CD4-positive, alpha-beta T cell (primary cell): ENCODE data around the gene CNTFR. TPM values are rescaled to one million over a fixed set of nuclear protein-coding genes. Genes with fewer than 3 reads are reported as not detected.

ENCODE experiments used
- ATAC-seq: fragments of 200-7000 bp; cut with Tn5 transposase; one replicate; pipeline ENCODE4 v1.10.0; 2022; ENCODE audit warnings: mild to moderate bottlenecking; ENCODE audit not compliant: poor library complexity
- CTCF ChIA-PET: fragments of 350-600 bp; sonication (Branson Sonifier 250); formaldehyde crosslinking; loops from one replicate; lab custom pipeline; 2021; ENCODE audit warnings: antibody characterized with exemption, inconsistent platforms; lab: Charles Lee
- POLR2A ChIA-PET: fragments of 350-600 bp; sonication (Branson Sonifier 250); formaldehyde crosslinking; loops from one replicate; lab custom pipeline; 2021; ENCODE audit warnings: antibody characterized with exemption, inconsistent platforms; lab: Charles Lee
- DNase-seq, 14 experiments: peaks; one replicate each; pipeline ENCODE4 v3.0.0-alpha.2; 2013 to 2020; ENCODE audit warnings: mixed read lengths in 2 of 14
- H3K27ac ChIP-seq, 2 donors: one replicate each; pipeline versions ENCODE4 v1.5.1 to v1.7.0; 2013; ENCODE audit warnings: low read length in 2 of 2, low read depth in 1 of 2, mild to moderate bottlenecking in 1 of 2
- H3K27me3 ChIP-seq, 2 experiments: 1 replicate in 1 of 2; 2 replicates in 1 of 2; pipeline versions ENCODE4 v1.6.1 to v1.7.0; 2013; ENCODE audit warnings: low read length in 2 of 2, control low read depth in 1 of 2, mild to moderate bottlenecking in 1 of 2, moderate library complexity in 1 of 2; ENCODE audit not compliant: insufficient read depth in 2 of 2, control insufficient read depth in 1 of 2
- H3K36me3 ChIP-seq: one replicate; pipeline ENCODE4 v1.6.1; 2013; ENCODE audit warnings: low read length, control low read depth; ENCODE audit not compliant: insufficient read depth
- H3K4me1 ChIP-seq: one replicate; pipeline ENCODE4 v1.6.1; 2013; ENCODE audit warnings: low read length, control low read depth; ENCODE audit not compliant: insufficient read depth
- H3K4me3 ChIP-seq: one replicate; pipeline ENCODE4 v1.5.1; 2013; ENCODE audit warnings: mild to moderate bottlenecking, low read length, moderate library complexity
- H3K9me3 ChIP-seq, 2 experiments: 1 replicate in 1 of 2; 2 replicates in 1 of 2; pipeline versions ENCODE4 v1.6.1 to v1.7.0; 2013; ENCODE audit warnings: low read length in 2 of 2, mild to moderate bottlenecking in 2 of 2, control low read depth in 1 of 2, moderate library complexity in 1 of 2; ENCODE audit not compliant: control insufficient read depth in 1 of 2, insufficient read depth in 1 of 2
- H3K27ac Mint-ChIP-seq: one replicate; pipeline ENCODE4 v1.8.0; 2020; ENCODE audit warnings: mixed read lengths
- H3K27me3 Mint-ChIP-seq: one replicate; pipeline ENCODE4 v1.8.0; 2021; ENCODE audit warnings: mixed read lengths
- H3K36me3 Mint-ChIP-seq: one replicate; pipeline ENCODE4 v1.8.0; 2021; ENCODE audit warnings: low read depth, mixed read lengths
- H3K4me1 Mint-ChIP-seq: one replicate; pipeline ENCODE4 v1.8.0; 2021; ENCODE audit warnings: low read depth, mixed read lengths
- H3K4me3 Mint-ChIP-seq: one replicate; pipeline ENCODE4 v1.8.0; 2020; ENCODE audit warnings: mild to moderate bottlenecking, mixed read lengths
- H3K9me3 Mint-ChIP-seq: one replicate; pipeline ENCODE4 v1.8.0; 2020; ENCODE audit warnings: mixed read lengths
- intact Hi-C, 2 experiments: fragments of 100-400 bp; cut with DNase I in 1 of 2; cut with micrococcal nuclease in 1 of 2; formaldehyde crosslinking; loops; one replicate each; pipeline versions ENCODE4 v1.15.1 to v1.9.0; 2023 to 2025; cut with DNase I, micrococcal nuclease
- total RNA-seq, 174 experiments: library from RNA in 2 of 174; stranded (reverse) in 2 of 174; gene quantifications; one replicate each; pipeline ENCODE4 v1.2.3 and lab custom pipeline; 2021 to 2026
- TF ChIP-seq, protein P1 (sequence below): fragments of 200-600 bp; IDR thresholded peaks from one replicate; pipeline ENCODE4 v1.8.0; 2022; ENCODE audit warnings: antibody characterized with exemption, mild to moderate bottlenecking

CNTFR gene
- total RNA-seq, 2 experiments from 2014 or later, result not detected

DNA sequence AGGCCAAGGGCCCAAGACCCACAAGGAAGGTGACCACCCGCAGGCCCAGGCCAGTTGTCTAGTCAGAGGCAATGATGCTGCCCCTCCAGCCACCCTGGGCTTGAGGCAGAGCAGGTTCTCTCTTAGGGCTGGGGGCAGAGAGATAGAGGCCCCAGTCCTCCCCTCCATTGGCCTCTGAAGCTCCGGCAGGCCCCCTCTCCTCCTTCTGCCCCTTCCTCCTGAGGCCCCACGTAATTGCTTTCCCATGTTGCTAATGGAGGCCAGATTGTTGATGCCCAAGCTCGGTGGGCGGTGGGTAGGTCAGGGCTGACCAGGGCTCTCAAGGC lies 40.2 kb downstream of the CNTFR start:
- Histone ChIP-seq H3K27ac (no peak overlapping the region), H3K9me3 (peaks cover 0 to 3% of the 10 kb centered on the region in 2 experiments), H3K4me1 (no peaks in the 10 kb centered on the region), H3K27me3 (peaks cover 2 to 14% of the 10 kb centered on the region in 2 experiments), H3K4me3 (no peak overlapping the region), H3K36me3 (no peaks in the 10 kb centered on the region)
- ATAC-seq (no peak), DNase-seq (no peak)
- H3K36me3 Mint-ChIP-seq, result no peaks in the 10 kb centered on the region
- intact Hi-C loops, result loop anchor here (2.0 to 10.0 kb wide), 2 partner anchors 45 to 51 kb away; no protein-coding TSS in a partner anchor
- H3K4me1 Mint-ChIP-seq, result no peaks in the 10 kb centered on the region
- no peaks in the 10 kb centered on the region for H3K9me3 Mint-ChIP-seq
- ChIA-PET POLR2A (no interaction called here), CTCF (no interaction called here)
- H3K27me3 Mint-ChIP-seq, result peaks cover 25% of the 10 kb centered on the region
- no peak overlapping the region for H3K27ac Mint-ChIP-seq
- TF ChIP-seq, protein P1, sequence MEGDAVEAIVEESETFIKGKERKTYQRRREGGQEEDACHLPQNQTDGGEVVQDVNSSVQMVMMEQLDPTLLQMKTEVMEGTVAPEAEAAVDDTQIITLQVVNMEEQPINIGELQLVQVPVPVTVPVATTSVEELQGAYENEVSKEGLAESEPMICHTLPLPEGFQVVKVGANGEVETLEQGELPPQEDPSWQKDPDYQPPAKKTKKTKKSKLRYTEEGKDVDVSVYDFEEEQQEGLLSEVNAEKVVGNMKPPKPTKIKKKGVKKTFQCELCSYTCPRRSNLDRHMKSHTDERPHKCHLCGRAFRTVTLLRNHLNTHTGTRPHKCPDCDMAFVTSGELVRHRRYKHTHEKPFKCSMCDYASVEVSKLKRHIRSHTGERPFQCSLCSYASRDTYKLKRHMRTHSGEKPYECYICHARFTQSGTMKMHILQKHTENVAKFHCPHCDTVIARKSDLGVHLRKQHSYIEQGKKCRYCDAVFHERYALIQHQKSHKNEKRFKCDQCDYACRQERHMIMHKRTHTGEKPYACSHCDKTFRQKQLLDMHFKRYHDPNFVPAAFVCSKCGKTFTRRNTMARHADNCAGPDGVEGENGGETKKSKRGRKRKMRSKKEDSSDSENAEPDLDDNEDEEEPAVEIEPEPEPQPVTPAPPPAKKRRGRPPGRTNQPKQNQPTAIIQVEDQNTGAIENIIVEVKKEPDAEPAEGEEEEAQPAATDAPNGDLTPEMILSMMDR, result no peak
- H3K4me3 Mint-ChIP-seq, result no peak overlapping the region

DNA sequence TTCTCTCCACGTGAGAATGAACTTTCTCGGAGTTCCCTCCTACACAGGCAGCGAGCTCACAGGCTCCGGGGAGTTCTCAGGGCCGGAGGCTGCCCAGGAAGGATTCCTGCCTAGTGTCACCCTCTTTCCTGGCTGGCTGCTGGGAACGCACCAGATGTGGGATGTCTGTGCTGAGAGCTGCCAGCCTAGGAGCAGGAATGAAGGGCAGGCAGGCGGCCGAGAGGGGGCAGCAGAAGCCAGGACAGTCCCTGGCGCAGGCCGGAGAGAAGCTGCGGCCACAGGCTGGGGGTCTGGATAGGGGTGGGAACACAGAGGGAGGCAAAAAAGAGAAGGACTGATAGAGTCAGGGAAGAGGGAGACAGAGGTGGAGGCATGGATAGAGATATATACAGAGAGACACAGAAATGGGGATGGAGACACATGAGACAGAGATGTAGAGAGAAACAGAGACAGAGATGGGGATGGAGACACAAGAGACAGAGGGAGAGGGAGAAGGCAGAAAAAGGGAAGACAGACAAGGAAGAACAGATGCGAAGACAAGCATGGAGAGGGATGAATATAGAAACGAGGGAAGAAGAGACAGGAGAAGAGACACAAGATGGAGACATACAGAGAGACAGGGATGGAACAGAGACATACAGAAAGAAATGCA lies 41.4 kb downstream of the CNTFR start:
- POLR2A ChIA-PET, result no interaction called here
- Histone ChIP-seq H3K9me3 (peaks cover 0 to 3% of the 10 kb centered on the region in 2 experiments), H3K27me3 (peaks cover 2 to 14% of the 10 kb centered on the region in 2 experiments), H3K27ac (no peak overlapping the region), H3K4me1 (no peaks in the 10 kb centered on the region), H3K4me3 (no peak overlapping the region), H3K36me3 (no peaks in the 10 kb centered on the region)
- Mint-ChIP-seq H3K9me3 (no peaks in the 10 kb centered on the region), H3K36me3 (no peaks in the 10 kb centered on the region), H3K4me3 (no peak overlapping the region), H3K27me3 (peaks cover 23% of the 10 kb centered on the region), H3K4me1 (no peaks in the 10 kb centered on the region), H3K27ac (no peak overlapping the region)
- TF ChIP-seq, protein P1, result peak; percentile 53
- ATAC-seq (no peak), DNase-seq (peak in 9 of 14 experiments; percentile 13 to 46 (median 22))
- CTCF ChIA-PET, result interaction anchor here (0.6 to 1.0 kb wide), 3 partner anchors 44 to 202 kb away, joined by 3 to 4 read pairs (median 3); no protein-coding TSS in a partner anchor
- intact Hi-C loops, result loop anchor here (2.0 to 10.0 kb wide), 2 partner anchors 47 to 53 kb away; no protein-coding TSS in a partner anchor

DNA sequence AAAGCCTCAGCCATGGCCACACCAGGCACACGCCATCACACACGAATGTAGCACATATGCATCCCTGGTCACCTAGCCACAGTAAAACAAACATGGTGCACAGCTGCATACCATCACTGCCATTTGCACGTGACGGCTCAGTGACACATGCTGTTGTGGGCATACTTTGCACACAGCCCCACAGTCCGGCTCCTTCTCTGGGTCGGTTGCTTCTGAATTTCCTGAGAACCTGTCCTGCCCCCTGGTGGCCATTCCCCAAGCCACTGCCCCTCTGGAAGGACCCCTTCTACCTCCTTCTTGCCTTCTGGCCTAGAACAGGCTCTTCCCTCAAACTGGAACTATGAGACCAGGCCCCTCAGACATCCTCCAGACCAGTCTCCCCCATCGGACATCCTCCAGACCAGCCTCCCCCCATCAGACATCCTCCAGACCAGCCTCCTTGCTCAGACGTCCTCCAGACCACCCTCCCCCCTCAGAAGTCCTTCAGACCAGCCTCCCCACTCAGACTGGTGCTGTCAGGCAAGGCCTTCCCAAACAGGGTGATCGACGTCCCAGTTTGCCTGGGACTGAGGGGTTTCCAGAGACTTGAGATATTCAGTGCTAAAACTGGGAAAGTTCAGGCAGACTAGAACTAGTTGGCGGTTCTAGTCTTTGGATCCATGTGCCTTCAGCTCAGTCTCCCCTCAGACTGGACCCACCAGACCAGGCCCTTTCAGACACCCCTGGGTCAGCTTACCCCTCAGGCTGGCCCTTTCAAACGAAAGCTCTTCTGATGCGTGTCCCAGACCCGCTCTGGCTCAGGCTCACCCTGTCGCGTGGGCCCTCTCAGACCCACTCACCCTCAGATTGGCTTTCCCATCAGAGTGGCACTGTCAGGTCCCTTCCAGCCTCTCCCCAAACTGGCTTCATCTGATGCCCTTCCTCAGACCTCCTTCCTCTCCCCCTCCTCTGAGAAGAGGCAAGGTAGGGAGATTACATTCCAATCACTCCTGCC lies 42.4 kb downstream of the CNTFR start:
- H3K36me3 ChIP-seq, result no peaks in the 10 kb centered on the region
- CTCF ChIA-PET, result interaction anchor here (0.6 to 1.0 kb wide), 2 partner anchors 45 to 201 kb away, joined by 3 read pairs; no protein-coding TSS in a partner anchor
- Mint-ChIP-seq H3K4me3 (no peak overlapping the region), H3K27ac (no peak overlapping the region), H3K4me1 (no peaks in the 10 kb centered on the region), H3K9me3 (no peaks in the 10 kb centered on the region), H3K36me3 (no peaks in the 10 kb centered on the region), H3K27me3 (peaks cover 26% of the 10 kb centered on the region)
- POLR2A ChIA-PET, result no interaction called here
- H3K4me3 ChIP-seq, result no peak overlapping the region
- H3K9me3 ChIP-seq, result peaks cover 0 to 3% of the 10 kb centered on the region in 2 experiments
- H3K27ac ChIP-seq, result no peak overlapping the region
- peaks cover 0 to 14% of the 10 kb centered on the region in 2 experiments for H3K27me3 ChIP-seq
- DNase-seq, result peak in 13 of 14 experiments; percentile 10 to 66 (median 29)
- peak; percentile 26 for ATAC-seq
- TF ChIP-seq, protein P1, result peak; percentile 35
- intact Hi-C loops, result loop anchor here in 1 of 2 experiments (10.0 kb wide), 1 partner anchor 48 kb away; no protein-coding TSS in a partner anchor
- H3K4me1 ChIP-seq, result no peaks in the 10 kb centered on the region
